C4-2B (cell line): ENCODE measurements around the gene BRIP1.

Experiments
- ZFX ChIP-seq: fragments of 450-650 bp; IDR thresholded peaks from 2 replicates; pipeline ENCODE4 v1.6.1; 2017
- TF ChIP-seq, protein P1 (sequence below): fragments of 450-650 bp; conservative IDR thresholded peaks from 2 replicates; pipeline ENCODE4 v1.5.1; 2017; ENCODE audit warnings: mild to moderate bottlenecking

GRCh38 chr17:61729690-61730268 is 133.5 kb downstream of the BRIP1 start:
- TF ChIP-seq, protein P1, sequence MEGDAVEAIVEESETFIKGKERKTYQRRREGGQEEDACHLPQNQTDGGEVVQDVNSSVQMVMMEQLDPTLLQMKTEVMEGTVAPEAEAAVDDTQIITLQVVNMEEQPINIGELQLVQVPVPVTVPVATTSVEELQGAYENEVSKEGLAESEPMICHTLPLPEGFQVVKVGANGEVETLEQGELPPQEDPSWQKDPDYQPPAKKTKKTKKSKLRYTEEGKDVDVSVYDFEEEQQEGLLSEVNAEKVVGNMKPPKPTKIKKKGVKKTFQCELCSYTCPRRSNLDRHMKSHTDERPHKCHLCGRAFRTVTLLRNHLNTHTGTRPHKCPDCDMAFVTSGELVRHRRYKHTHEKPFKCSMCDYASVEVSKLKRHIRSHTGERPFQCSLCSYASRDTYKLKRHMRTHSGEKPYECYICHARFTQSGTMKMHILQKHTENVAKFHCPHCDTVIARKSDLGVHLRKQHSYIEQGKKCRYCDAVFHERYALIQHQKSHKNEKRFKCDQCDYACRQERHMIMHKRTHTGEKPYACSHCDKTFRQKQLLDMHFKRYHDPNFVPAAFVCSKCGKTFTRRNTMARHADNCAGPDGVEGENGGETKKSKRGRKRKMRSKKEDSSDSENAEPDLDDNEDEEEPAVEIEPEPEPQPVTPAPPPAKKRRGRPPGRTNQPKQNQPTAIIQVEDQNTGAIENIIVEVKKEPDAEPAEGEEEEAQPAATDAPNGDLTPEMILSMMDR: 0 out of 2 replicates have a peak, but pooled peaks have one; percentile 4
- TF ChIP-seq ZFX: no peak
